SK-N-SH (cell line): Measurements from ENCODE around the gene RPP30. TPM values are rescaled to one million over a fixed set of nuclear protein-coding genes. Genes with fewer than 3 reads are reported as not detected.

Source experiments
- CTCF ChIA-PET: fragments of 300-600, 350-600 bp; formaldehyde crosslinking; extraction: SDS; loops from one replicate; lab custom pipeline; 2021; lab: Yijun Ruan, JAX
- POLR2A ChIA-PET: fragments of 350-600 bp; sonication (Branson Sonifier 250); formaldehyde crosslinking; extraction: SDS; loops from one replicate; lab custom pipeline; 2020; ENCODE audit warnings: antibody characterized with exemption, inconsistent platforms; lab: Yijun Ruan, JAX
- DNase-seq: peaks from one replicate; pipeline ENCODE4 v3.0.0; 2012
- H2AFZ ChIP-seq: fragments of 200-600 bp; sonication (generic); 2 replicates; pipeline ENCODE4 v1.8.1; 2016; ENCODE audit warnings: antibody characterized with exemption, mild to moderate bottlenecking, low read depth
- H3F3A ChIP-seq: fragments of 200-600 bp; sonication (generic); replicated peaks from 2 replicates; pipeline ENCODE3; 2016; ENCODE audit warnings: antibody characterized with exemption, mild to moderate bottlenecking; ENCODE audit not compliant: insufficient read depth
- H3K27ac ChIP-seq, 2 experiments: fragments of 200-500 bp in 1 of 2; fragments of 200-600 bp in 1 of 2; sonication (Bioruptor generic) in 1 of 2; sonication (generic), shearing (Covaris generic) in 1 of 2; 2 replicates each; pipeline versions ENCODE4 v1.5.1 to v1.6.1; 2014 to 2016; ENCODE audit warnings: low read depth in 2 of 2, inconsistent platforms in 1 of 2, low read length in 1 of 2, mild to moderate bottlenecking in 1 of 2, mixed read lengths in 1 of 2
- H3K27me3 ChIP-seq: fragments of 200-600 bp; sonication (generic), shearing (Covaris generic); 2 replicates; pipeline ENCODE4 v1.6.1; 2016; ENCODE audit warnings: mixed run types; ENCODE audit not compliant: insufficient read depth
- H3K36me3 ChIP-seq, 2 experiments: fragments of 200-500 bp in 1 of 2; fragments of 200-600 bp in 1 of 2; sonication (Bioruptor generic) in 1 of 2; sonication (generic) in 1 of 2; replicated peaks in 1 of 2; 2 replicates each; pipeline versions ENCODE3 to v1.5.1; 2014 to 2016; ENCODE audit warnings: low read length in 1 of 2, mild to moderate bottlenecking in 1 of 2; ENCODE audit not compliant: insufficient read depth in 2 of 2, control insufficient read depth in 1 of 2
- H3K4me1 ChIP-seq, 2 experiments: fragments of 200-500 bp in 1 of 2; fragments of 200-600 bp in 1 of 2; sonication (Bioruptor generic) in 1 of 2; sonication (generic), shearing (Covaris generic) in 1 of 2; 2 replicates each; pipeline versions ENCODE4 v1.5.1 to v1.6.1; 2014 to 2016; ENCODE audit warnings: low read depth in 1 of 2, low read length in 1 of 2, mixed run types in 1 of 2; ENCODE audit not compliant: insufficient read depth in 2 of 2, control insufficient read depth in 1 of 2
- H3K4me2 ChIP-seq: fragments of 200-600 bp; sonication (generic), shearing (Covaris generic); 2 replicates; pipeline ENCODE4 v1.6.1; 2017; ENCODE audit warnings: mixed run types
- H3K4me3 ChIP-seq, 2 experiments: fragments of 200-500 bp in 1 of 2; fragments of 200-600 bp in 1 of 2; sonication (Bioruptor generic) in 1 of 2; sonication (generic), shearing (Covaris generic) in 1 of 2; 2 replicates each; pipeline versions ENCODE4 v1.5.1 to v1.8.1; 2014 to 2016; ENCODE audit warnings: low read depth in 2 of 2, inconsistent platforms in 1 of 2, low read length in 1 of 2, mild to moderate bottlenecking in 1 of 2, mixed read lengths in 1 of 2, moderate library complexity in 1 of 2
- H3K79me2 ChIP-seq: fragments of 200-600 bp; sonication (generic); 2 replicates; pipeline ENCODE4 v1.8.1; 2017; ENCODE audit warnings: mild to moderate bottlenecking; ENCODE audit not compliant: insufficient read depth
- H3K9ac ChIP-seq: fragments of 200-600 bp; sonication (generic); 2 replicates; pipeline ENCODE4 v1.6.1; 2017; ENCODE audit warnings: mixed run types
- H3K9me2 ChIP-seq: fragments of 200-600 bp; sonication (generic); 2 replicates; pipeline ENCODE4 v1.6.1; 2017; ENCODE audit warnings: mixed run types
- H3K9me3 ChIP-seq: fragments of 200-600 bp; sonication (generic); 2 replicates; pipeline ENCODE4 v1.6.1; 2017; ENCODE audit warnings: mixed run types, mild to moderate bottlenecking, moderate library complexity
- H4K20me1 ChIP-seq: fragments of 200-600 bp; sonication (generic); 2 replicates; pipeline ENCODE4 v1.6.1; 2017; ENCODE audit warnings: mild to moderate bottlenecking, mixed run types; ENCODE audit not compliant: insufficient read depth
- FOSL2 ChIP-seq: IDR thresholded peaks from 2 replicates; pipeline ENCODE4 v1.4.0; 2012; ENCODE audit warnings: low read depth, mild to moderate bottlenecking, moderate library complexity, borderline replicate concordance
- FOXM1 ChIP-seq: IDR thresholded peaks from 2 replicates; pipeline ENCODE4 v1.4.0; 2012; ENCODE audit warnings: low read depth, mild to moderate bottlenecking
- GABPA ChIP-seq: IDR thresholded peaks from 2 replicates; pipeline ENCODE4 v1.4.0; 2012; ENCODE audit warnings: low read depth, mild to moderate bottlenecking
- GATA2 ChIP-seq: sonication (generic); formaldehyde crosslinking; IDR thresholded peaks from 2 replicates; pipeline ENCODE4 v1.5.0; 2020; ENCODE audit warnings: mild to moderate bottlenecking, missing genetic modification reagents
- JUND ChIP-seq: IDR thresholded peaks from 2 replicates; pipeline ENCODE4 v1.4.0; 2012
- MEF2A ChIP-seq: IDR thresholded peaks from 2 replicates; pipeline ENCODE4 v1.4.0; 2012; ENCODE audit warnings: low read depth, borderline replicate concordance
- MXI1 ChIP-seq: IDR thresholded peaks from 2 replicates; pipeline ENCODE4 v1.6.1; 2012; ENCODE audit warnings: mild to moderate bottlenecking, low read depth, low read length, improper control_type of control experiment
- NFIC ChIP-seq: IDR thresholded peaks from 2 replicates; pipeline ENCODE4 v1.4.0; 2012; ENCODE audit warnings: borderline replicate concordance
- NRF1 ChIP-seq: IDR thresholded peaks from 2 replicates; pipeline ENCODE4 v1.6.1; 2012; ENCODE audit warnings: low read depth, mild to moderate bottlenecking, low read length
- POLR2AphosphoS5 ChIP-seq: IDR thresholded peaks from 2 replicates; pipeline ENCODE4 v1.6.1; 2012; ENCODE audit warnings: low read depth, low read length
- RAD21 ChIP-seq: IDR thresholded peaks from 2 replicates; pipeline ENCODE4 v1.6.1; 2012; ENCODE audit warnings: mild to moderate bottlenecking, low read length
- RCOR1 ChIP-seq: fragments of 150-350 bp; IDR thresholded peaks from 2 replicates; pipeline ENCODE4 v1.6.1; 2017; ENCODE audit warnings: antibody characterized with exemption, low read length
- SIN3A ChIP-seq: IDR thresholded peaks from 2 replicates; pipeline ENCODE4 v1.6.1; 2012; ENCODE audit warnings: low read depth, mild to moderate bottlenecking, low read length, moderate library complexity, borderline replicate concordance
- TCF12 ChIP-seq: IDR thresholded peaks from 2 replicates; pipeline ENCODE4 v1.4.0; 2012
- TEAD4 ChIP-seq: IDR thresholded peaks from 2 replicates; pipeline ENCODE4 v1.4.0; 2012; ENCODE audit warnings: mild to moderate bottlenecking, borderline replicate concordance; ENCODE audit not compliant: insufficient read depth
- WGBS: methylation state at CpG from one replicate; pipeline ENCODE4 v1.1.6; 2017; ENCODE audit warnings: low lambda C conversion rate; 5-methylcytosine and 5-hydroxymethylcytosine counted together
- polyA plus RNA-seq, 3 experiments: library from polyadenylated mRNA; depleted of rRNA; stranded (reverse); fragments of >200 nt; gene quantifications; 2 replicates each; pipeline ENCODE4 v1.2.3, GENCODE V29; 2012
- TF ChIP-seq, protein P1 (sequence below): fragments of 150-350 bp; IDR thresholded peaks from 2 replicates; pipeline ENCODE4 v1.6.1; 2017; ENCODE audit warnings: antibody characterized with exemption, low read length, low read depth, borderline replicate concordance
- TF ChIP-seq, protein P2 (sequence below): fragments of 200-600 bp; sonication (generic); IDR thresholded peaks from 2 replicates; pipeline ENCODE4 v1.6.1; 2017; ENCODE audit warnings: antibody characterized with exemption, mild to moderate bottlenecking, moderate library complexity
- TF ChIP-seq, protein P3 (sequence below): IDR thresholded peaks from 2 replicates; pipeline ENCODE4; 2012
- TF ChIP-seq, protein P4 (sequence below): IDR thresholded peaks from 2 replicates; pipeline ENCODE4 v1.4.0; 2012; ENCODE audit warnings: low read depth, borderline replicate concordance
- TF ChIP-seq, protein P5 (sequence below): fragments of 150-350 bp; IDR thresholded peaks from 2 replicates; pipeline ENCODE4 v1.6.1; 2016; ENCODE audit warnings: mild to moderate bottlenecking, low read depth, low read length

The RPP30 gene
- polyA plus RNA-seq, 1 of the 3 experiments (the other 2 are of a cell fraction), result 16.7 TPM

DNA sequence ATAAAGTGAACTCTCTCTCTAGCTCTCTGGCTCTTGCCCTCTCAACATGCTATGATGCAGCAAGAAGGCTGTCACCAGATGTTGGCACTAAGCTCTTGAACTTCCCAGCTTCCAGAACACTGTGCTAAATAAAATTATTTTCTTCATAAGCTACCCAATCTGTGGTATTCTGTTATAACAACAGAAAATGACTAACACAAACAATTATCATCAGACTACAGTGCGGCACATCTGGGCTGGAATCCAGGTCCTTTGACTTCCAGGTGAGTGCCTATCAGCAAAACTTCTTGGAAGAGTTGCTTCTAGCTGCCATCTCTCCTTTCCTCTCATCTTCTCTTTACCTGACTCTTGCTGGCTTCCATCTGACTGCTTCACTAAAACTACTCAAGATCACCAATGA is 34.3 kb upstream of the RPP30 start:
- DNase-seq, result no peak
- 0% methylated on average over 1 of the region's 1 CpG for WGBS
- Histone ChIP-seq H3K36me3 (no peaks in the 10 kb centered on the region), H3K27ac (no peak overlapping the region), H3K4me2 (no peak overlapping the region), H3K4me1 (no peaks in the 10 kb centered on the region), H3F3A (no peaks in the 10 kb centered on the region), H3K27me3 (peaks cover 10% of the 10 kb centered on the region; the same call in 1 of the 2 replicates), H4K20me1 (no peaks in the 10 kb centered on the region), H3K4me3 (no peak overlapping the region), H2AFZ (no peak overlapping the region), H3K9ac (no peak overlapping the region), H3K9me3 (no peaks in the 10 kb centered on the region), H3K79me2 (no peaks in the 10 kb centered on the region), H3K9me2 (no peaks in the 10 kb centered on the region)
- no peak for TF ChIP-seq FOSL2
- no peak for TF ChIP-seq RAD21
- no peak for TF ChIP-seq GATA2
- TF ChIP-seq SIN3A, result no peak
- TF ChIP-seq TCF12, result no peak
- TF ChIP-seq JUND, result no peak
- no peak for TF ChIP-seq FOXM1
- no peak for TF ChIP-seq GABPA
- TF ChIP-seq POLR2AphosphoS5, result no peak
- TF ChIP-seq TEAD4, result no peak
- TF ChIP-seq, protein P1, sequence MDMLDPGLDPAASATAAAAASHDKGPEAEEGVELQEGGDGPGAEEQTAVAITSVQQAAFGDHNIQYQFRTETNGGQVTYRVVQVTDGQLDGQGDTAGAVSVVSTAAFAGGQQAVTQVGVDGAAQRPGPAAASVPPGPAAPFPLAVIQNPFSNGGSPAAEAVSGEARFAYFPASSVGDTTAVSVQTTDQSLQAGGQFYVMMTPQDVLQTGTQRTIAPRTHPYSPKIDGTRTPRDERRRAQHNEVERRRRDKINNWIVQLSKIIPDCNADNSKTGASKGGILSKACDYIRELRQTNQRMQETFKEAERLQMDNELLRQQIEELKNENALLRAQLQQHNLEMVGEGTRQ, result no peak
- TF ChIP-seq MEF2A, result no peak
- TF ChIP-seq NRF1, result no peak
- TF ChIP-seq RCOR1, result no peak
- TF ChIP-seq, protein P2, sequence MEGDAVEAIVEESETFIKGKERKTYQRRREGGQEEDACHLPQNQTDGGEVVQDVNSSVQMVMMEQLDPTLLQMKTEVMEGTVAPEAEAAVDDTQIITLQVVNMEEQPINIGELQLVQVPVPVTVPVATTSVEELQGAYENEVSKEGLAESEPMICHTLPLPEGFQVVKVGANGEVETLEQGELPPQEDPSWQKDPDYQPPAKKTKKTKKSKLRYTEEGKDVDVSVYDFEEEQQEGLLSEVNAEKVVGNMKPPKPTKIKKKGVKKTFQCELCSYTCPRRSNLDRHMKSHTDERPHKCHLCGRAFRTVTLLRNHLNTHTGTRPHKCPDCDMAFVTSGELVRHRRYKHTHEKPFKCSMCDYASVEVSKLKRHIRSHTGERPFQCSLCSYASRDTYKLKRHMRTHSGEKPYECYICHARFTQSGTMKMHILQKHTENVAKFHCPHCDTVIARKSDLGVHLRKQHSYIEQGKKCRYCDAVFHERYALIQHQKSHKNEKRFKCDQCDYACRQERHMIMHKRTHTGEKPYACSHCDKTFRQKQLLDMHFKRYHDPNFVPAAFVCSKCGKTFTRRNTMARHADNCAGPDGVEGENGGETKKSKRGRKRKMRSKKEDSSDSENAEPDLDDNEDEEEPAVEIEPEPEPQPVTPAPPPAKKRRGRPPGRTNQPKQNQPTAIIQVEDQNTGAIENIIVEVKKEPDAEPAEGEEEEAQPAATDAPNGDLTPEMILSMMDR, result no peak
- no peak for TF ChIP-seq NFIC
- TF ChIP-seq, protein P3, sequence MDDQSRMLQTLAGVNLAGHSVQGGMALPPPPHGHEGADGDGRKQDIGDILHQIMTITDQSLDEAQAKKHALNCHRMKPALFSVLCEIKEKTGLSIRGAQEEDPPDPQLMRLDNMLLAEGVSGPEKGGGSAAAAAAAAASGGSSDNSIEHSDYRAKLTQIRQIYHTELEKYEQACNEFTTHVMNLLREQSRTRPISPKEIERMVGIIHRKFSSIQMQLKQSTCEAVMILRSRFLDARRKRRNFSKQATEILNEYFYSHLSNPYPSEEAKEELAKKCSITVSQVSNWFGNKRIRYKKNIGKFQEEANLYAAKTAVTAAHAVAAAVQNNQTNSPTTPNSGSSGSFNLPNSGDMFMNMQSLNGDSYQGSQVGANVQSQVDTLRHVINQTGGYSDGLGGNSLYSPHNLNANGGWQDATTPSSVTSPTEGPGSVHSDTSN, result no peak
- CTCF ChIA-PET, result interaction anchor here (0.6 to 2.0 kb wide), 3 partner anchors 25 to 276 kb away, joined by 3 to 6 read pairs (median 4); no protein-coding TSS in a partner anchor
- POLR2A ChIA-PET, result no interaction called here

DNA sequence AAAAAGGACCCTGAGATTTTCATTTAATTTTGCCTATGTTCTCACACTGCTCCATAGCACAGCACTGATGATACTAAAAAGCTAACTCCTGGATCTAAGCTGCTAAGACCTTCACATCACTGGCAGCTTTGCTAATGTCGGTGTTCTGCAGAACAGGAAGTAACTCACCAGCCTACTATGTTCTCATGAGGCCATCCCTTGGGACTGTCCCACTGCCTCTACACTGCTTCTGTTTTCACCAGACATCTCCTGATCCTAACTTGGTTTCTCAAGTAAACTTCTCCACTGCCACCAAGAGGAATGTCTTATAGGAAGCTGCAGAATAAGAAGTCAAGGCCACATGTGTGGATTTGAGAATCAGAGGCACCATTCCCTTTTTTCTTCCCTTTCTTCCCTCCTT is 29.0 kb upstream of the RPP30 start:
- H3F3A ChIP-seq, result no peaks in the 10 kb centered on the region
- H3K9me2 ChIP-seq, result no peaks in the 10 kb centered on the region
- H3K9ac ChIP-seq, result no peak overlapping the region
- H3K79me2 ChIP-seq, result no peaks in the 10 kb centered on the region
- DNase-seq, result no peak
- H3K27ac ChIP-seq, result no peak overlapping the region
- H3K36me3 ChIP-seq, result no peaks in the 10 kb centered on the region
- H3K4me2 ChIP-seq, result no peak overlapping the region
- H3K27me3 ChIP-seq, result peaks cover 20% of the 10 kb centered on the region; the same call in 1 of the 2 replicates
- no peak overlapping the region for H2AFZ ChIP-seq
- no peaks in the 10 kb centered on the region for H3K9me3 ChIP-seq
- no peaks in the 10 kb centered on the region for H3K4me1 ChIP-seq
- WGBS, result 0% methylated on average over 1 of the region's 1 CpG
- ChIA-PET CTCF (interaction anchor here (1.1 to 1.5 kb wide), 2 partner anchors 13 to 55 kb away, joined by 3 to 4 read pairs; no protein-coding TSS in a partner anchor), POLR2A (no interaction called here)
- H3K4me3 ChIP-seq, result no peak overlapping the region
- no peaks in the 10 kb centered on the region for H4K20me1 ChIP-seq
- TF ChIP-seq, protein P4, sequence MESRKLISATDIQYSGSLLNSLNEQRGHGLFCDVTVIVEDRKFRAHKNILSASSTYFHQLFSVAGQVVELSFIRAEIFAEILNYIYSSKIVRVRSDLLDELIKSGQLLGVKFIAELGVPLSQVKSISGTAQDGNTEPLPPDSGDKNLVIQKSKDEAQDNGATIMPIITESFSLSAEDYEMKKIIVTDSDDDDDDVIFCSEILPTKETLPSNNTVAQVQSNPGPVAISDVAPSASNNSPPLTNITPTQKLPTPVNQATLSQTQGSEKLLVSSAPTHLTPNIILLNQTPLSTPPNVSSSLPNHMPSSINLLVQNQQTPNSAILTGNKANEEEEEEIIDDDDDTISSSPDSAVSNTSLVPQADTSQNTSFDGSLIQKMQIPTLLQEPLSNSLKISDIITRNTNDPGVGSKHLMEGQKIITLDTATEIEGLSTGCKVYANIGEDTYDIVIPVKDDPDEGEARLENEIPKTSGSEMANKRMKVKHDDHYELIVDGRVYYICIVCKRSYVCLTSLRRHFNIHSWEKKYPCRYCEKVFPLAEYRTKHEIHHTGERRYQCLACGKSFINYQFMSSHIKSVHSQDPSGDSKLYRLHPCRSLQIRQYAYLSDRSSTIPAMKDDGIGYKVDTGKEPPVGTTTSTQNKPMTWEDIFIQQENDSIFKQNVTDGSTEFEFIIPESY, result no peak
- TF ChIP-seq MXI1 (no peak), GABPA (no peak), RAD21 (no peak), FOXM1 (no peak), RCOR1 (no peak)
- TF ChIP-seq, protein P5, sequence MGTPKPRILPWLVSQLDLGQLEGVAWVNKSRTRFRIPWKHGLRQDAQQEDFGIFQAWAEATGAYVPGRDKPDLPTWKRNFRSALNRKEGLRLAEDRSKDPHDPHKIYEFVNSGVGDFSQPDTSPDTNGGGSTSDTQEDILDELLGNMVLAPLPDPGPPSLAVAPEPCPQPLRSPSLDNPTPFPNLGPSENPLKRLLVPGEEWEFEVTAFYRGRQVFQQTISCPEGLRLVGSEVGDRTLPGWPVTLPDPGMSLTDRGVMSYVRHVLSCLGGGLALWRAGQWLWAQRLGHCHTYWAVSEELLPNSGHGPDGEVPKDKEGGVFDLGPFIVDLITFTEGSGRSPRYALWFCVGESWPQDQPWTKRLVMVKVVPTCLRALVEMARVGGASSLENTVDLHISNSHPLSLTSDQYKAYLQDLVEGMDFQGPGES, result no peak
- TF ChIP-seq, protein P2, result no peak
